SIG-M5 (cell line): ENCODE results near the gene TPSB2.
"Not testable (repeated sequence)": the region's sequence is repeated elsewhere in the genome, so short reads cannot be mapped to it uniquely, and the experiment has no call there.

ENCODE experiments used
- DNase-seq: peaks from one replicate; lab custom pipeline; 2025; lab: John Stamatoyannopoulos, UW

Gene TPSB2

GRCh38 chr16:1230084-1230470 lies at the start of gene TPSB2:
Gene TPSB2, minus strand, starts transcription at chr16:1230184. Its CDS starts 233 bp downstream, at chr16:1229951.
- DNase-seq = not testable (repeated sequence)

GRCh38 chr16:1279081-1279944 lies 49.3 kb upstream of the TPSB2 start:
- DNase-seq = no peak

- DNase-seq = no peak
Observed at GRCh38 chr16:1278477-1278876, 48.5 kb upstream of the TPSB2 start.

- DNase-seq = no peak
Observed at GRCh38 chr16:1277617-1278282, 47.8 kb upstream of the TPSB2 start.

- no peak for DNase-seq
Observed at GRCh38 chr16:1277151-1277598, 47.2 kb upstream of the TPSB2 start.

- no peak for DNase-seq
Observed at GRCh38 chr16:1276580-1276878, 46.5 kb upstream of the TPSB2 start.

GRCh38 chr16:1275791-1276579 lies 46.0 kb upstream of the TPSB2 start:
- DNase-seq = no peak

GRCh38 chr16:1274767-1275166 lies 44.8 kb upstream of the TPSB2 start:
- no peak for DNase-seq

- no peak for DNase-seq
Observed at GRCh38 chr16:1273816-1274215, 43.8 kb upstream of the TPSB2 start.

GRCh38 chr16:1272453-1273198 lies 42.6 kb upstream of the TPSB2 start:
- no peak for DNase-seq

- DNase-seq = not testable (repeated sequence)
Observed at GRCh38 chr16:1271724-1272413, 41.9 kb upstream of the TPSB2 start.

GRCh38 chr16:1271380-1271723 lies 41.4 kb upstream of the TPSB2 start:
- DNase-seq = no peak

GRCh38 chr16:1269418-1269817 lies 39.4 kb upstream of the TPSB2 start:
- not testable (repeated sequence) for DNase-seq

- no peak for DNase-seq
Observed at GRCh38 chr16:1265826-1266225, 35.8 kb upstream of the TPSB2 start.

GRCh38 chr16:1265090-1265630 lies 35.2 kb upstream of the TPSB2 start:
- DNase-seq = no peak

GRCh38 chr16:1264345-1265089 lies 34.5 kb upstream of the TPSB2 start:
- DNase-seq = no peak

GRCh38 chr16:1263591-1264344 lies 33.8 kb upstream of the TPSB2 start:
- no peak for DNase-seq

GRCh38 chr16:1262846-1263221 lies 32.9 kb upstream of the TPSB2 start:
- DNase-seq = no peak

GRCh38 chr16:1262210-1262845 lies 32.3 kb upstream of the TPSB2 start:
- no peak for DNase-seq
